K562 (cell line): ENCODE results near the gene CLCF1. TPM values are rescaled to one million over a fixed set of nuclear protein-coding genes. Genes with fewer than 3 reads are reported as not detected.

ENCODE experiments used
- ARNT ChIP-seq, 2 experiments: fragments of 450-650 bp; IDR thresholded peaks; 2 replicates each; pipeline ENCODE4 v1.6.1; 2016; ENCODE audit warnings: mild to moderate bottlenecking in 1 of 2
- CBFA2T2 ChIP-seq: fragments of 450-650 bp; conservative IDR thresholded peaks from 2 replicates; pipeline ENCODE4 v1.6.1; 2017; ENCODE audit warnings: mild to moderate bottlenecking
- CHD7 ChIP-seq: fragments of 200-600 bp; sonication (generic); IDR thresholded peaks from one replicate; pipeline ENCODE4 v1.6.1; 2012; ENCODE audit warnings: mild to moderate bottlenecking, low read depth, low read length, inconsistent platforms
- ELF2 ChIP-seq: fragments of 250-450 bp; sonication (Bioruptor Pico); IDR thresholded peaks from 2 replicates; pipeline ENCODE4 v1.5.0; 2021; ENCODE audit warnings: mild to moderate bottlenecking
- ERF ChIP-seq: fragments of 450-650 bp; formaldehyde crosslinking; IDR thresholded peaks from 2 replicates; pipeline ENCODE4 v1.4.0; 2020; ENCODE audit warnings: mild to moderate bottlenecking, mixed read lengths
- KLF16 ChIP-seq: IDR thresholded peaks from 2 replicates; pipeline ENCODE4 v1.6.1; 2016; ENCODE audit warnings: antibody characterized with exemption
- LCOR ChIP-seq: sonication (generic); formaldehyde crosslinking; IDR thresholded peaks from 2 replicates; pipeline ENCODE4 v1.8.0; 2022; ENCODE audit warnings: mild to moderate bottlenecking, missing genetic modification reagents
- NCOA1 ChIP-seq: fragments of 450-650 bp; IDR thresholded peaks from 2 replicates; pipeline ENCODE4 v1.6.1; 2016; ENCODE audit warnings: low read depth
- NFATC3 ChIP-seq: fragments of 450-650 bp; IDR thresholded peaks from 2 replicates; pipeline ENCODE4 v1.6.1; 2017; ENCODE audit warnings: mild to moderate bottlenecking
- NUFIP1 ChIP-seq: fragments of 450-650 bp; IDR thresholded peaks from 2 replicates; pipeline ENCODE4 v1.6.1; 2018; ENCODE audit not compliant: partially characterized antibody
- ZMIZ1 ChIP-seq, 2 experiments: fragments of 150-350 bp in 1 of 2; IDR thresholded peaks; 2 replicates each; pipeline ENCODE4 v1.6.1; 2012 to 2016; ENCODE audit warnings: low read depth in 2 of 2, low read length in 2 of 2, mild to moderate bottlenecking in 1 of 2, moderate library complexity in 1 of 2
- ZNF707 ChIP-seq: fragments of 250-450 bp; sonication (Bioruptor Pico); conservative IDR thresholded peaks from 2 replicates; pipeline ENCODE4 v1.8.0; 2022; ENCODE audit warnings: inconsistent platforms, mild to moderate bottlenecking, moderate library complexity
- polyA plus RNA-seq, 8 experiments: library from polyadenylated mRNA; depleted of rRNA in 4 of 8; stranded (reverse) in 5 of 8; unstranded in 3 of 8; fragments of >200 nt; fragmentation: Nextera tagmentation in 2 of 8; fragmentation: Illumina TruSeq in 1 of 8; extraction: Ambion mirVana in 2 of 8; extraction: Trizol in 1 of 8; gene quantifications; 2 replicates each; pipeline versions ENCODE4 v1.2.1 to v1.2.3, GENCODE V29; 2011 to 2014; ENCODE audit warnings: inconsistent platforms in 1 of 8, missing spikeins in 1 of 8
- total RNA-seq, 7 experiments: library from RNA; depleted of rRNA in 6 of 7; stranded (reverse); fragments of >200 nt in 6 of 7; fragmentation: Illumina TruSeq in 2 of 7; extraction: Trizol in 2 of 7; gene quantifications; 2 replicates each; pipeline versions ENCODE4 v1.2.1 to v1.2.3, GENCODE V29; 2011 to 2021; ENCODE audit warnings: low replicate concordance in 1 of 7

Gene CLCF1
- total and polyA plus RNA-seq, 9 of the 15 experiments (the other 6 are each of a cell fraction or from before 2014, with no cell fraction given), result 0.49 to 5.8 (median 3.0) TPM

GRCh38 chr11:67347964-67348749, 25.2 kb downstream of the CLCF1 start (continued):
- TF ChIP-seq ZNF707 (CRISPR knock-in tag) (no peak), NCOA1 (peak; percentile 78), CBFA2T2 (peak; percentile 99), NUFIP1 (no peak), ARNT (IDR thresholded peaks at IDR 0.05) (peak in 1 of 2 experiments; percentile 72; a peak in 2 of 4 replicates), KLF16 (peak; percentile 99), LCOR (CRISPR knock-in tag) (0 out of 2 replicates have a peak, but pooled peaks have one; percentile 41), ELF2 (peak; percentile 65; the same call in 1 of the 2 replicates), ERF (CRISPR knock-in tag) (peak; percentile 73; the same call in 1 of the 2 replicates), NFATC3 (0 out of 2 replicates have a peak, but pooled peaks have one; percentile 74), CHD7 (no peak), ZMIZ1 (IDR thresholded peaks at IDR 0.05; ENCODE audit: low read depth in 2 of 2, low read length in 2 of 2) (peak in 1 of 2 experiments; percentile 89; a peak in 2 of 4 replicates)
